NCI-H748 (cell line): ENCODE data around the gene SMYD4.
A peak's percentile ranks its signal among the peaks of the same experiment; 100 is the strongest.
"Not testable (repeated sequence)": the region's sequence is repeated elsewhere in the genome, so short reads cannot be mapped to it uniquely, and the experiment has no call there.

ENCODE experiments used
- DNase-seq: peaks from one replicate; lab custom pipeline; 2025; ENCODE audit not compliant: unreplicated experiment; lab: John Stamatoyannopoulos, UW

SMYD4 gene

GRCh38 chr17:1759529-1759928 is 70.2 kb downstream of the SMYD4 start:
- no peak for DNase-seq

- DNase-seq: no peak
These were observed 70.9 kb downstream of the SMYD4 start for GRCh38 chr17:1758807-1759206.

- no peak for DNase-seq
These were observed 73.9 kb downstream of the SMYD4 start for GRCh38 chr17:1755827-1756262.

GRCh38 chr17:1755252-1755826 is 74.4 kb downstream of the SMYD4 start:
- no peak for DNase-seq

- DNase-seq: no peak
These were observed 75.1 kb downstream of the SMYD4 start for GRCh38 chr17:1754430-1755112.

GRCh38 chr17:1753767-1754429 is 75.8 kb downstream of the SMYD4 start:
- DNase-seq: no peak

- peak; percentile 64 for DNase-seq
These were observed 77.1 kb downstream of the SMYD4 start for GRCh38 chr17:1752425-1753262.

- no peak for DNase-seq
These were observed 79.1 kb downstream of the SMYD4 start for GRCh38 chr17:1750628-1751027.

GRCh38 chr17:1746975-1747543 is 82.6 kb downstream of the SMYD4 start:
- peak; percentile 31 for DNase-seq

- DNase-seq: no peak
These were observed 84.1 kb downstream of the SMYD4 start for GRCh38 chr17:1745513-1746020.

GRCh38 chr17:1744551-1745512 is 84.9 kb downstream of the SMYD4 start:
- no peak for DNase-seq

GRCh38 chr17:1743088-1743439 is 86.6 kb downstream of the SMYD4 start:
- no peak for DNase-seq

- no peak for DNase-seq
These were observed 87.2 kb downstream of the SMYD4 start, which contains the start of gene SERPINF2 for GRCh38 chr17:1742371-1743087. TSS of gene SERPINF2 (plus strand) at chr17:1742871. CDS start at chr17:1744996, 2,125 bp downstream.

GRCh38 chr17:1741899-1742298 is 87.8 kb downstream of the SMYD4 start:
- DNase-seq: not testable (repeated sequence)

GRCh38 chr17:1737531-1738291 is 92.0 kb downstream of the SMYD4 start:
- no peak for DNase-seq

GRCh38 chr17:1736348-1737281 is 93.1 kb downstream of the SMYD4 start:
- DNase-seq: no peak

- no peak for DNase-seq
These were observed 93.8 kb downstream of the SMYD4 start for GRCh38 chr17:1735834-1736347.
